ENCODE data around the gene PEX10. TPM values are rescaled to one million over a fixed set of nuclear protein-coding genes. Genes with fewer than 3 reads are reported as not detected.
A peak's percentile ranks its signal among the peaks of the same experiment; 100 is the strongest.

PEX10 gene
- total RNA-seq, 2 donors from 2014 or later: 38.3 to 49.9 TPM

DNA sequence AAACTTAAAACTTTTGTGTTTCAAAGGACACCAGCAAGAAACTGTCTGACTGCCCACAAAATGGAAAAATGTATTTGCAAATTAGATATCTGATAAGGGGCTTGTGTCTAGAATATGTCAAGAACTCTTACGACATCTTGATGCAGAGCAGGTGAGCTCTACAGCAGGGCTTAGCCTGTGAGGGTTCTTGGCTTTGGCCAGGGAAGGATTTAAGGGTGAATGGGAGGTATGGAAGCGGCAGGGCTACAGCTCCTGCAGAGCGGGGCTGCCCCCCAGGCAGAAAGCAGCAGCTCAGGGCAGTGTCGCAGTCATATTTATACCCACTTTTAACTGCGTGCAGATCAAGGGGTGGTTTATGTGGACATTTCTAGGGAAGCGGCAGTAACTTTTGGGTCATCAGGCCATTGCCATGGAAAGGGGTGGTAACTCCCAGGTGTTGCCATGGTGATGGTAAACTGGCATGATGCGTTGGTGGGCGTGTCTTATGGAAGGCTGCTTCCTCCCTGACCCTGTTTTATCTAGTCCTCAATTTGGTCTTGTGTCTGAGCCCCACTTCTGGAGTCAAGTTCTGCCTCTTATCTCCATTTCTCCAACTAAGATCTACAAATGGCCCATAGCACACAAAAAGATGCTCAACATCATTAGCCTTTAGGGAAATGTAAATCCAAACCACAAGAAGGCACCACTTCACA is 44.2 kb downstream of the PEX10 start:
- no peak for DNase-seq (ENCODE audit: low spot score)
- Histone ChIP-seq H3K9me3 (no peaks in the 10 kb centered on the region), H3K4me3 (no peak overlapping the region), H3K4me1 (replicated peaks) (no peaks in the 10 kb centered on the region), H3K27me3 (replicated peaks; ENCODE audit: insufficient read depth) (no peaks in the 10 kb centered on the region), H3K27ac (no peak overlapping the region), H3K36me3 (no peaks in the 10 kb centered on the region)
- 88% methylated on average over 8 of the region's 8 CpGs for WGBS
- TF ChIP-seq, protein P1, sequence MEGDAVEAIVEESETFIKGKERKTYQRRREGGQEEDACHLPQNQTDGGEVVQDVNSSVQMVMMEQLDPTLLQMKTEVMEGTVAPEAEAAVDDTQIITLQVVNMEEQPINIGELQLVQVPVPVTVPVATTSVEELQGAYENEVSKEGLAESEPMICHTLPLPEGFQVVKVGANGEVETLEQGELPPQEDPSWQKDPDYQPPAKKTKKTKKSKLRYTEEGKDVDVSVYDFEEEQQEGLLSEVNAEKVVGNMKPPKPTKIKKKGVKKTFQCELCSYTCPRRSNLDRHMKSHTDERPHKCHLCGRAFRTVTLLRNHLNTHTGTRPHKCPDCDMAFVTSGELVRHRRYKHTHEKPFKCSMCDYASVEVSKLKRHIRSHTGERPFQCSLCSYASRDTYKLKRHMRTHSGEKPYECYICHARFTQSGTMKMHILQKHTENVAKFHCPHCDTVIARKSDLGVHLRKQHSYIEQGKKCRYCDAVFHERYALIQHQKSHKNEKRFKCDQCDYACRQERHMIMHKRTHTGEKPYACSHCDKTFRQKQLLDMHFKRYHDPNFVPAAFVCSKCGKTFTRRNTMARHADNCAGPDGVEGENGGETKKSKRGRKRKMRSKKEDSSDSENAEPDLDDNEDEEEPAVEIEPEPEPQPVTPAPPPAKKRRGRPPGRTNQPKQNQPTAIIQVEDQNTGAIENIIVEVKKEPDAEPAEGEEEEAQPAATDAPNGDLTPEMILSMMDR (IDR thresholded peaks at IDR 0.05): no peak
- TF ChIP-seq POLR2A (IDR thresholded peaks at IDR 0.05): no peak
- intact Hi-C loops (cut with DNase I): no loop called here

DNA sequence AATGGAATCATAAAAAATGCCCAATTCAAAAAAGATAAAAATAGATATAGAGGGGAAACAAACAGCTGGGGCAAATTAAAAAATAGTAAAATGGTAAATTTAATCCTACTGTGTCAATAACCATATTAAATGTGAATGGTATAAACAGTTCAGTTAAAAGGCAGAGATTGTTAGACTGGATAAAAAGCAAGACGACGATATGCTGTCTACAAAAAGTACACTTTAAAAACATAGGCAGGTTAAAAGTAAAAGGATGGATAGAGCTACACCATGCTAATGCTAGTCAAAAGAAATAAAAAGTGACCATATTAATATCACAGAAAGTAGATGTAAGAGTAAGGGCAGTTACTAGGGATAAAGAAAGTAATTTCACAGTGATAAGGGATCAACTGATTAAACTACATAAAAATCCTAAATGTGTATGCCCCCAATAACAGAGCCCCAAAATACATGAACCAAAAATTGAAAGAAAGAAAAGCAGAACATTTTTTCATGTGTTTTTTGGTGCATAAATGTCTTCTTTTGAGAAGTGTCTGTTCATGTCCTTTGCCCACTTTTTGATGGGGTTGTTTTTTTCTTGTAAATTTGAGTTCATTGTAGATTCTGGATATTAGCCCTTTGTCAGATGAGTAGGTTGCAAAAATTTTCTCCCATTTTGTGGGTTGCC is 48.4 kb downstream of the PEX10 start:
- no peaks in the 10 kb centered on the region for H3K36me3 ChIP-seq
- TF ChIP-seq, protein P1 (IDR thresholded peaks at IDR 0.05): no peak
- TF ChIP-seq POLR2AphosphoS5 (IDR thresholded peaks at IDR 0.05) (no peak), POLR2A (IDR thresholded peaks at IDR 0.05) (no peak)
- DNase-seq (ENCODE audit: low spot score): no peak
- no peaks in the 10 kb centered on the region for H3K27me3 ChIP-seq (replicated peaks; ENCODE audit: insufficient read depth)
- no peak overlapping the region for H3K27ac ChIP-seq
- intact Hi-C loops (cut with DNase I): no loop called here
- WGBS: 92% methylated on average over 2 of the region's 2 CpGs
- no peaks in the 10 kb centered on the region for H3K9me3 ChIP-seq
- H3K4me3 ChIP-seq: no peak overlapping the region
- H3K4me1 ChIP-seq (replicated peaks): no peaks in the 10 kb centered on the region

DNA sequence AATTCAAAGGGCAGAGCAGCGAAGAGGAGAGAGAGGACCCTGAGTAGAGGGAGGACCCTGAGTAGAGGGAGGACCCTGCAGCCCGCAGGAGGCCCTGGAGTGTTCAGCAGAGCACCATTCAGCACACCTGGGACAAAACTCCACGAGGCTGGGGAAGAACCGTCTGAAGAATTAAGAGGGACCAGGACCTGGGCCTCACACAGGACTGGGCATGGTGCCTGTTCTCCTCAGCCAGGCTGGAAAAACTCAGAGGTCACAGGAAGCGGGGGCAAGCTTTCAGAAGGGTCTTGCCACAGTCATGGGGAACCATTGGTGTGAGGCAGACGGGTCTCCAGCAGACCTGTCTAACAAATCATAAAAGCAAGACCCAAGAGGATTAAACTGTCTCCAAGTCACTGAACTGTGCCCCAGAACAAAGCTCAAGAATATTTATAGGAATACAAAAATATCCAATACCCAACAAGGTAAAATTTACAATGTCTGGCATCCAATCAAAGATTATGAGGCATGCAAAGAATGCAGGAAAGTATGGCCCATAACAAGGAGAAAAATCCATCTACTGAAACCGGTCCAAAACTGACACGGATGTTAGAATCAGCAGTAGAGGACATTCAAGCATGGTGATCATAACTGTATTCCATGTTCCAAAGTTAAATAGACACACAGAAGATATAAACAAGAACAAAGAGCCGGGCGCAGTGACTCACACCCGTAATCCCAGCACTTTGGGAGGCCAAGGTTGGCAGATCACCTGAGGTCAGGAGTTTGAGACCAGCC is 51.6 kb downstream of the PEX10 start:
- 50% methylated on average over 11 of the region's 11 CpGs for WGBS
- TF ChIP-seq, protein P1 (IDR thresholded peaks at IDR 0.05): no peak
- TF ChIP-seq POLR2AphosphoS5 (IDR thresholded peaks at IDR 0.05) (peak; percentile 79), POLR2A (IDR thresholded peaks at IDR 0.05) (no peak)

DNA sequence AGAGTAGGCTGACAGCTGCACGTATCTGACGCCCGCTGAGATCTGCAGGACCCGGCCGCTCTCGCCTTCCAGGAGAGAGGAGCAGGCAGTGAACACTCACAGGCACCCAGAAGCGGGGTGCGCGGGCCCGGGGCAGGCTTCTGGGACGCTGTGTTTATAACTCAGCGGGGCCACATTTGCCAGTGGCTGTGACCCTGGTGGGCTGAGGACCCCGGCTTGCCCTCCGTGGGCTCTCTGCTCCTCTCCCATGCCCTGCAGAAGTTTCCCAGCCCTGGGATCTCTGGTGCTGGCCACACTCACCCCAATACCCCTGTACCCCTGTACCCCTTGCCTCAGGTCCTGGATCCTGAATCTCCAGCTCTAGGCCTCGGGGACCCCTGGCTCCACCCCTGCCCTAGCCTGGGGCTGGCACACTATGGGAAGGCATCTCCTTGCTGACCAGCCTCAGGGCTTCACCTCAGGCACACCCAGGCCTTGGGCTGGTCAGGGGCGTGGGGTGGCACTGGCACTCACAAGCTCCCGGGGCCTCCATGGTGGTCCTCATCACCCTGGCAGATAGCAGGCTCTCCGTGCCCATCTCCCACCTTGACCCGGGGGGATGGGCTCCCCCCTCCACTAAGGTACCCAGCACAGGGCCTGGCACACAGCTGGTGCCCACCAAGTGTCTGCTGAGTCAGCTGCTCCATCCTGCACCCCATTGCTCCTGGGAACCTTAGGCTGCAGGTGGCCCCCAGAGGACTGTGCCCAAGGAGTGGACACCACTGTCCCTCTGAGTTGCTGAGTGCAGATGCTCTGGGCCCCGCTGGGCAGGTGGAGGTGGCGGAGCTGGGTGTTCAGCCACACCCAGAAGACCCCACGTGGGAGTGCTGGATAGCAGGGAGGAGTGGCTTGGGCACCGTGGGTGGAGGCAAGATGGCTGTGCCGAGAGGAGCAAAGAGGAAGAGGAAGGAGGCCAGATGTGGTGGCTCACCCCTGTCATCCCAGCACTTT is 53.4 kb downstream of the PEX10 start:
- TF ChIP-seq POLR2A (IDR thresholded peaks at IDR 0.05): no peak
- no peak for TF ChIP-seq POLR2AphosphoS5 (IDR thresholded peaks at IDR 0.05)
- TF ChIP-seq, protein P1 (IDR thresholded peaks at IDR 0.05): no peak
- Histone ChIP-seq H3K27ac (no peak overlapping the region), H3K4me3 (no peak overlapping the region), H3K9me3 (no peaks in the 10 kb centered on the region), H3K4me1 (replicated peaks) (no peaks in the 10 kb centered on the region), H3K36me3 (no peaks in the 10 kb centered on the region), H3K27me3 (replicated peaks; ENCODE audit: insufficient read depth) (no peaks in the 10 kb centered on the region)
- intact Hi-C loops (cut with DNase I): no loop called here
- DNase-seq (ENCODE audit: low spot score): no peak
- WGBS: 76% methylated on average over 18 of the region's 24 CpGs

More for the DNA sequence above, 51.6 kb downstream of the PEX10 start:
- Histone ChIP-seq H3K4me1 (replicated peaks) (no peaks in the 10 kb centered on the region), H3K9me3 (no peaks in the 10 kb centered on the region), H3K4me3 (no peak overlapping the region), H3K36me3 (no peaks in the 10 kb centered on the region), H3K27me3 (replicated peaks; ENCODE audit: insufficient read depth) (no peaks in the 10 kb centered on the region), H3K27ac (peak overlapping the region; percentile 26 to 47)
- intact Hi-C loops (cut with DNase I): no loop called here
- peak; percentile 56 for DNase-seq (ENCODE audit: low spot score)
